SK-N-SH (cell line): ENCODE results near the gene CLCN3. TPM values are rescaled to one million over a fixed set of nuclear protein-coding genes. Genes with fewer than 3 reads are reported as not detected.

ENCODE experiments used
- CTCF ChIA-PET: fragments of 300-600, 350-600 bp; formaldehyde crosslinking; extraction: SDS; loops from one replicate; lab custom pipeline; 2021; lab: Yijun Ruan, JAX
- POLR2A ChIA-PET: fragments of 350-600 bp; sonication (Branson Sonifier 250); formaldehyde crosslinking; extraction: SDS; loops from one replicate; lab custom pipeline; 2020; ENCODE audit warnings: antibody characterized with exemption, inconsistent platforms; lab: Yijun Ruan, JAX
- DNase-seq: peaks from one replicate; pipeline ENCODE4 v3.0.0; 2012
- H2AFZ ChIP-seq: fragments of 200-600 bp; sonication (generic); 2 replicates; pipeline ENCODE4 v1.8.1; 2016; ENCODE audit warnings: antibody characterized with exemption, mild to moderate bottlenecking, low read depth
- H3F3A ChIP-seq: fragments of 200-600 bp; sonication (generic); replicated peaks from 2 replicates; pipeline ENCODE3; 2016; ENCODE audit warnings: antibody characterized with exemption, mild to moderate bottlenecking; ENCODE audit not compliant: insufficient read depth
- H3K27ac ChIP-seq, 2 experiments: fragments of 200-500 bp in 1 of 2; fragments of 200-600 bp in 1 of 2; sonication (Bioruptor generic) in 1 of 2; sonication (generic), shearing (Covaris generic) in 1 of 2; 2 replicates each; pipeline versions ENCODE4 v1.5.1 to v1.6.1; 2014 to 2016; ENCODE audit warnings: low read depth in 2 of 2, inconsistent platforms in 1 of 2, low read length in 1 of 2, mild to moderate bottlenecking in 1 of 2, mixed read lengths in 1 of 2
- H3K27me3 ChIP-seq: fragments of 200-600 bp; sonication (generic), shearing (Covaris generic); 2 replicates; pipeline ENCODE4 v1.6.1; 2016; ENCODE audit warnings: mixed run types; ENCODE audit not compliant: insufficient read depth
- H3K36me3 ChIP-seq, 2 experiments: fragments of 200-500 bp in 1 of 2; fragments of 200-600 bp in 1 of 2; sonication (Bioruptor generic) in 1 of 2; sonication (generic) in 1 of 2; replicated peaks in 1 of 2; 2 replicates each; pipeline versions ENCODE3 to v1.5.1; 2014 to 2016; ENCODE audit warnings: low read length in 1 of 2, mild to moderate bottlenecking in 1 of 2; ENCODE audit not compliant: insufficient read depth in 2 of 2, control insufficient read depth in 1 of 2
- H3K4me1 ChIP-seq, 2 experiments: fragments of 200-500 bp in 1 of 2; fragments of 200-600 bp in 1 of 2; sonication (Bioruptor generic) in 1 of 2; sonication (generic), shearing (Covaris generic) in 1 of 2; 2 replicates each; pipeline versions ENCODE4 v1.5.1 to v1.6.1; 2014 to 2016; ENCODE audit warnings: low read depth in 1 of 2, low read length in 1 of 2, mixed run types in 1 of 2; ENCODE audit not compliant: insufficient read depth in 2 of 2, control insufficient read depth in 1 of 2
- H3K4me2 ChIP-seq: fragments of 200-600 bp; sonication (generic), shearing (Covaris generic); 2 replicates; pipeline ENCODE4 v1.6.1; 2017; ENCODE audit warnings: mixed run types
- H3K4me3 ChIP-seq, 2 experiments: fragments of 200-500 bp in 1 of 2; fragments of 200-600 bp in 1 of 2; sonication (Bioruptor generic) in 1 of 2; sonication (generic), shearing (Covaris generic) in 1 of 2; 2 replicates each; pipeline versions ENCODE4 v1.5.1 to v1.8.1; 2014 to 2016; ENCODE audit warnings: low read depth in 2 of 2, inconsistent platforms in 1 of 2, low read length in 1 of 2, mild to moderate bottlenecking in 1 of 2, mixed read lengths in 1 of 2, moderate library complexity in 1 of 2
- H3K79me2 ChIP-seq: fragments of 200-600 bp; sonication (generic); 2 replicates; pipeline ENCODE4 v1.8.1; 2017; ENCODE audit warnings: mild to moderate bottlenecking; ENCODE audit not compliant: insufficient read depth
- H3K9ac ChIP-seq: fragments of 200-600 bp; sonication (generic); 2 replicates; pipeline ENCODE4 v1.6.1; 2017; ENCODE audit warnings: mixed run types
- H3K9me2 ChIP-seq: fragments of 200-600 bp; sonication (generic); 2 replicates; pipeline ENCODE4 v1.6.1; 2017; ENCODE audit warnings: mixed run types
- H3K9me3 ChIP-seq: fragments of 200-600 bp; sonication (generic); 2 replicates; pipeline ENCODE4 v1.6.1; 2017; ENCODE audit warnings: mixed run types, mild to moderate bottlenecking, moderate library complexity
- H4K20me1 ChIP-seq: fragments of 200-600 bp; sonication (generic); 2 replicates; pipeline ENCODE4 v1.6.1; 2017; ENCODE audit warnings: mild to moderate bottlenecking, mixed run types; ENCODE audit not compliant: insufficient read depth
- EZH2phosphoT487 ChIP-seq: fragments of 200-600 bp; sonication (generic); IDR thresholded peaks from 2 replicates; pipeline ENCODE4 v1.6.1; 2017; ENCODE audit warnings: low read depth, mixed run types, mild to moderate bottlenecking, antibody characterized with exemption, moderate library complexity, borderline replicate concordance
- FOSL2 ChIP-seq: IDR thresholded peaks from 2 replicates; pipeline ENCODE4 v1.4.0; 2012; ENCODE audit warnings: low read depth, mild to moderate bottlenecking, moderate library complexity, borderline replicate concordance
- FOXJ3 ChIP-seq: sonication (generic); formaldehyde crosslinking; IDR thresholded peaks from 2 replicates; pipeline ENCODE4 v1.5.1; 2020; ENCODE audit warnings: mild to moderate bottlenecking, missing genetic modification reagents
- FOXM1 ChIP-seq: IDR thresholded peaks from 2 replicates; pipeline ENCODE4 v1.4.0; 2012; ENCODE audit warnings: low read depth, mild to moderate bottlenecking
- GABPA ChIP-seq: IDR thresholded peaks from 2 replicates; pipeline ENCODE4 v1.4.0; 2012; ENCODE audit warnings: low read depth, mild to moderate bottlenecking
- MAX ChIP-seq: IDR thresholded peaks from 2 replicates; pipeline ENCODE4 v1.4.0; 2012; ENCODE audit warnings: low read depth
- MEF2A ChIP-seq: IDR thresholded peaks from 2 replicates; pipeline ENCODE4 v1.4.0; 2012; ENCODE audit warnings: low read depth, borderline replicate concordance
- MXI1 ChIP-seq: IDR thresholded peaks from 2 replicates; pipeline ENCODE4 v1.6.1; 2012; ENCODE audit warnings: mild to moderate bottlenecking, low read depth, low read length, improper control_type of control experiment
- NRF1 ChIP-seq: IDR thresholded peaks from 2 replicates; pipeline ENCODE4 v1.6.1; 2012; ENCODE audit warnings: low read depth, mild to moderate bottlenecking, low read length
- SIN3A ChIP-seq: IDR thresholded peaks from 2 replicates; pipeline ENCODE4 v1.6.1; 2012; ENCODE audit warnings: low read depth, mild to moderate bottlenecking, low read length, moderate library complexity, borderline replicate concordance
- TAF1 ChIP-seq: IDR thresholded peaks from 2 replicates; pipeline ENCODE4 v1.6.1; 2012; ENCODE audit warnings: low read depth, mild to moderate bottlenecking, low read length, moderate library complexity, borderline replicate concordance
- TEAD4 ChIP-seq: IDR thresholded peaks from 2 replicates; pipeline ENCODE4 v1.4.0; 2012; ENCODE audit warnings: mild to moderate bottlenecking, borderline replicate concordance; ENCODE audit not compliant: insufficient read depth
- WGBS: methylation state at CpG from one replicate; pipeline ENCODE4 v1.1.6; 2017; ENCODE audit warnings: low lambda C conversion rate; 5-methylcytosine and 5-hydroxymethylcytosine counted together
- polyA plus RNA-seq, 3 experiments: library from polyadenylated mRNA; depleted of rRNA; stranded (reverse); fragments of >200 nt; gene quantifications; 2 replicates each; pipeline ENCODE4 v1.2.3, GENCODE V29; 2012

The CLCN3 gene
- polyA plus RNA-seq, 1 of the 3 experiments (the other 2 are of a cell fraction), result 11.8 TPM

- H2AFZ ChIP-seq, result no peak overlapping the region
- H3K4me3 ChIP-seq, result no peak overlapping the region
- no peaks in the 10 kb centered on the region for H3K9me3 ChIP-seq
- H3K9ac ChIP-seq, result no peak overlapping the region
- TF ChIP-seq FOXM1 (no peak), EZH2phosphoT487 (no peak), SIN3A (no peak)
- no peak overlapping the region for H3K27ac ChIP-seq
- CTCF ChIA-PET, result interaction anchor here (0.6 to 1.9 kb wide), 4 partner anchors 9 to 388 kb away, joined by 3 to 7 read pairs (median 4); partner anchors contain the start of gene NEK1
- H3F3A ChIP-seq, result peaks cover 9% of the 10 kb centered on the region
- no peaks in the 10 kb centered on the region for H3K4me1 ChIP-seq
- POLR2A ChIA-PET, result no interaction called here
- no peaks in the 10 kb centered on the region for H3K9me2 ChIP-seq
- H3K79me2 ChIP-seq, result no peaks in the 10 kb centered on the region
- no peak for DNase-seq
- no peak overlapping the region for H3K4me2 ChIP-seq
- no peaks in the 10 kb centered on the region for H3K27me3 ChIP-seq
- H3K36me3 ChIP-seq, result peaks cover 39 to 80% of the 10 kb centered on the region in 2 experiments
- no peaks in the 10 kb centered on the region for H4K20me1 ChIP-seq
- 95% methylated on average over 5 of the region's 5 CpGs for WGBS
These were observed 78.0 kb downstream of the CLCN3 start for GRCh38 chr4:169698331-169698730.

- H3K4me1 ChIP-seq, result no peaks in the 10 kb centered on the region
- no peaks in the 10 kb centered on the region for H4K20me1 ChIP-seq
- H3K36me3 ChIP-seq, result peaks cover 38% of the 10 kb centered on the region in 2 experiments
- CTCF ChIA-PET, result no interaction called here
- TF ChIP-seq MXI1 (no peak), GABPA (no peak), TAF1 (no peak), TEAD4 (no peak), NRF1 (no peak), FOSL2 (no peak), FOXJ3 (no peak), EZH2phosphoT487 (no peak), MAX (no peak), SIN3A (no peak), MEF2A (no peak)
- TF ChIP-seq, all 33 proteins: peak for 0
- Histone ChIP-seq H3K9me3 (no peaks in the 10 kb centered on the region), H3K27me3 (no peaks in the 10 kb centered on the region), H2AFZ (no peak overlapping the region), H3K4me2 (no peak overlapping the region), H3K27ac (no peak overlapping the region), H3K4me3 (no peak overlapping the region), H3K9me2 (no peaks in the 10 kb centered on the region), H3K9ac (no peak overlapping the region), H3K79me2 (no peaks in the 10 kb centered on the region), H3F3A (peaks cover 12% of the 10 kb centered on the region)
- no peak for DNase-seq
- POLR2A ChIA-PET, result no interaction called here
- 75% methylated on average over 2 of the region's 2 CpGs for WGBS
These were observed 87.7 kb downstream of the CLCN3 start for GRCh38 chr4:169707958-169708643.
